OCI-LY1 (cell line): ENCODE measurements around the gene CDH4.

Experiments
- H2AFZ ChIP-seq: fragments of 200-600 bp; sonication (generic), shearing (Covaris generic); 2 replicates; pipeline ENCODE4 v1.6.0; 2014; ENCODE audit warnings: antibody characterized with exemption, mild to moderate bottlenecking, low read length
- H3F3A ChIP-seq: fragments of 200-600 bp; sonication (generic), shearing (Covaris generic); 2 replicates; pipeline ENCODE4 v1.6.0; 2014; ENCODE audit warnings: mild to moderate bottlenecking, antibody characterized with exemption, low read length, moderate library complexity; ENCODE audit not compliant: insufficient read depth
- H3K27ac ChIP-seq: fragments of 200-600 bp; sonication (generic); 2 replicates; pipeline ENCODE4 v1.5.1; 2014; ENCODE audit warnings: low read length, mixed run types, mild to moderate bottlenecking, low read depth; ENCODE audit not compliant: poor library complexity, severe bottlenecking
- H3K27me3 ChIP-seq: fragments of 200-600 bp; sonication (generic); 2 replicates; pipeline ENCODE4 v1.6.0; 2014; ENCODE audit warnings: antibody characterized with exemption, mild to moderate bottlenecking, low read length, moderate library complexity; ENCODE audit not compliant: insufficient read depth
- H3K36me3 ChIP-seq: fragments of 200-600 bp; sonication (generic); 2 replicates; pipeline ENCODE4 v1.6.1; 2014; ENCODE audit warnings: mild to moderate bottlenecking, antibody characterized with exemption, low read length, moderate library complexity, mixed read lengths; ENCODE audit not compliant: insufficient read depth
- H3K4me1 ChIP-seq: fragments of 200-600 bp; sonication (generic); 2 replicates; pipeline ENCODE4 v1.5.1; 2014; ENCODE audit warnings: mild to moderate bottlenecking, low read length, moderate library complexity; ENCODE audit not compliant: insufficient read depth, severe bottlenecking
- H3K4me2 ChIP-seq: fragments of 200-600 bp; sonication (generic), shearing (Covaris generic); 2 replicates; pipeline ENCODE4 v1.6.1; 2014; ENCODE audit warnings: low read length
- H3K4me3 ChIP-seq: fragments of 200-600 bp; sonication (generic); 2 replicates; pipeline ENCODE4 v1.5.1; 2014; ENCODE audit warnings: low read length, low read depth, mild to moderate bottlenecking, mixed read lengths; ENCODE audit not compliant: poor library complexity, severe bottlenecking
- H3K79me2 ChIP-seq: fragments of 200-600 bp; shearing (Covaris generic); 2 replicates; pipeline ENCODE4 v1.6.1; 2016; ENCODE audit warnings: mixed run types, low read length, mixed read lengths; ENCODE audit not compliant: insufficient read depth
- H3K9ac ChIP-seq: fragments of 200-600 bp; sonication (generic), shearing (Covaris generic); 2 replicates; pipeline ENCODE4 v1.6.1; 2014; ENCODE audit warnings: mild to moderate bottlenecking, low read length, mixed read lengths
- H3K9me2 ChIP-seq: fragments of 200-600 bp; sonication (generic), shearing (Covaris generic); 2 replicates; pipeline ENCODE4 v1.6.1; 2014; ENCODE audit warnings: low read depth, mild to moderate bottlenecking, low read length, mixed read lengths
- H3K9me3 ChIP-seq: fragments of 200-600 bp; shearing (Covaris generic); 2 replicates; pipeline ENCODE4 v1.6.1; 2014; ENCODE audit warnings: low read length, mixed read lengths
- H4K20me1 ChIP-seq: fragments of 200-600 bp; sonication (generic), shearing (Covaris generic); 2 replicates; pipeline ENCODE4 v1.6.0; 2016; ENCODE audit warnings: mild to moderate bottlenecking, low read length; ENCODE audit not compliant: insufficient read depth
- CTCF ChIP-seq: fragments of 200-600 bp; sonication (generic), shearing (Covaris generic); IDR thresholded peaks from 2 replicates; pipeline ENCODE4 v1.5.1; 2017; ENCODE audit warnings: mild to moderate bottlenecking, antibody characterized with exemption, low read length, moderate library complexity, mixed read lengths
- EZH2 ChIP-seq: fragments of 200-600 bp; sonication (generic), shearing (Covaris generic); IDR thresholded peaks from 2 replicates; pipeline ENCODE4 v1.8.0; 2017; ENCODE audit warnings: borderline replicate concordance, mixed run types, mild to moderate bottlenecking, antibody characterized with exemption, low read length, moderate library complexity, mixed read lengths

Gene CDH4

GRCh38 chr20:61417221-61417941 is 165.3 kb downstream of the CDH4 start:
- H3K9me3 ChIP-seq: no peaks in the 10 kb centered on the region
- no peak overlapping the region for H3K4me2 ChIP-seq
- H4K20me1 ChIP-seq: no peaks in the 10 kb centered on the region
- H3K4me3 ChIP-seq: no peak overlapping the region
- H3K9ac ChIP-seq: no peak overlapping the region
- no peaks in the 10 kb centered on the region for H3K27me3 ChIP-seq
- no peaks in the 10 kb centered on the region for H3K36me3 ChIP-seq
- no peak overlapping the region for H3K27ac ChIP-seq
- H3K9me2 ChIP-seq: no peaks in the 10 kb centered on the region
- no peaks in the 10 kb centered on the region for H3K4me1 ChIP-seq
- TF ChIP-seq CTCF: no peak
- no peak for TF ChIP-seq EZH2
- no peaks in the 10 kb centered on the region for H3F3A ChIP-seq
- no peak overlapping the region for H2AFZ ChIP-seq
- H3K79me2 ChIP-seq: no peaks in the 10 kb centered on the region

- Histone ChIP-seq H3K36me3 (no peaks in the 10 kb centered on the region), H3K9me2 (no peaks in the 10 kb centered on the region), H3K27ac (no peak overlapping the region), H3K4me2 (no peak overlapping the region), H3K9me3 (no peaks in the 10 kb centered on the region), H3F3A (no peaks in the 10 kb centered on the region), H4K20me1 (no peaks in the 10 kb centered on the region), H2AFZ (no peak overlapping the region), H3K27me3 (no peaks in the 10 kb centered on the region), H3K4me1 (no peaks in the 10 kb centered on the region), H3K79me2 (no peaks in the 10 kb centered on the region), H3K9ac (no peak overlapping the region), H3K4me3 (no peak overlapping the region)
- no peak for TF ChIP-seq EZH2
- TF ChIP-seq CTCF: no peak
These were observed 166.9 kb downstream of the CDH4 start for GRCh38 chr20:61419010-61419409.

DNA sequence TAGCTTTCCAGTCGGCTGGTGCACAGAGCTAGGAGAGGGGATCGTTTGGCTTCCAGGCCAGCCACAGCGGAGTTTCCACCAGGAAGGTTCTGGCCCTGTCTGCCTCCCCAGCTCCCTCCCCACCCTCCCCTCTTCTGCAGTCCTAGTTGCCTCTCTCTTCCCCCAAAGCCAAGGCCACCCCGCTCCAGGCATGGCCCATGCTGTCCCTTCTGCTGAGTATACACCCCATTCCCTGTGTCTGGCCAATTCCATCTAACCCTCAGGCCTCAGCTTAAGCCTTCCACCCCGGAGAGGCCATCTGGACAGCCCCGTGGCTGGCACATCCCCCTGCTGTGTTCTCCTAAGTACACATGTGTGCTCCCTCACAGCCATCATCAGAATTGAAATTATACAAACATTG is 167.4 kb downstream of the CDH4 start:
- H3K79me2 ChIP-seq: no peaks in the 10 kb centered on the region
- H3K27me3 ChIP-seq: no peaks in the 10 kb centered on the region
- H4K20me1 ChIP-seq: no peaks in the 10 kb centered on the region
- H3F3A ChIP-seq: no peaks in the 10 kb centered on the region
- H2AFZ ChIP-seq: no peak overlapping the region
- H3K9ac ChIP-seq: no peak overlapping the region
- H3K36me3 ChIP-seq: no peaks in the 10 kb centered on the region
- no peak overlapping the region for H3K27ac ChIP-seq
- no peaks in the 10 kb centered on the region for H3K9me3 ChIP-seq
- H3K4me2 ChIP-seq: no peak overlapping the region
- TF ChIP-seq CTCF: no peak
- H3K9me2 ChIP-seq: no peaks in the 10 kb centered on the region
- H3K4me3 ChIP-seq: no peak overlapping the region
- H3K4me1 ChIP-seq: no peaks in the 10 kb centered on the region
